Transverse colon (tissue), 3 donors: ENCODE results near the gene HEYL.
"Not testable (repeated sequence)": the region's sequence is repeated elsewhere in the genome, so short reads cannot be mapped to it uniquely, and the experiment has no call there.

Source experiments
- EP300 ChIP-seq: sonication (generic); formaldehyde crosslinking; IDR thresholded peaks from one replicate; pipeline ENCODE4 v1.6.1; 2017; ENCODE audit warnings: antibody characterized with exemption, low read depth
- TF ChIP-seq, protein P1 (sequence below), 5 experiments: fragments of 200-600 bp in 3 of 5; fragments of 450-650 bp in 2 of 5; sonication (generic) in 3 of 5; IDR thresholded peaks; 1 replicate in 2 of 5; 2 replicates in 3 of 5; pipeline ENCODE4 v1.5.1; 2016 to 2017; ENCODE audit warnings: antibody characterized with exemption in 5 of 5, inconsistent platforms in 3 of 5, mild to moderate bottlenecking in 2 of 5, moderate library complexity in 1 of 5

DNA sequence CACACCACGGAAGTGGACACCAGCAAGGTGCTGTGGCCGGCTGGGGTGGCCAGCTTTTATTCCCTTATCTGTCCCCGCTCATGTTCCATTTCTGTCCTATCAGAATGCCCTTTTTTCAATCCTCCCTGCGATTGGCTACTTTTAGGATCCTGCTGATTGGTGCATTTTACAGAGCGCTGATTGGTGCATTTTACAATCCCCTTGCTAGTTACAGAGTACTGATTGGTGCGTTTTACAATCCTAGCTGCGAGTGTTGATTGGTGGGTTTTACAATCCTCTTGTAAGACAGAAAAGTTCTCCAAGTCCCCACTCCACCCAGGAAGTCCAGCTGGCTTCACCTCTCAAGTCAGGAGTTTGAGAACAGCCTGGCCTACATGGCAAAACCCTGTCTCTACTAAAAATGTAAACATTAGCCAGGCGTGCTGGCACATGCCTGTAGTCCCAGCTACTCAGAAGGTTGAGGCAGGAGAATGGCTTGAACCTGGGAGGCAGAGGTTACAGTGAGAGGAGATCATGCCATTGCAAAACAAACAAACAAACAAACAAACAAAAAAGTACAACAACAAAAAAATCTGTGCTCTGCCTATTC is 37.7 kb downstream of the HEYL start:
- not testable (repeated sequence) for TF ChIP-seq EP300
- TF ChIP-seq, protein P1, sequence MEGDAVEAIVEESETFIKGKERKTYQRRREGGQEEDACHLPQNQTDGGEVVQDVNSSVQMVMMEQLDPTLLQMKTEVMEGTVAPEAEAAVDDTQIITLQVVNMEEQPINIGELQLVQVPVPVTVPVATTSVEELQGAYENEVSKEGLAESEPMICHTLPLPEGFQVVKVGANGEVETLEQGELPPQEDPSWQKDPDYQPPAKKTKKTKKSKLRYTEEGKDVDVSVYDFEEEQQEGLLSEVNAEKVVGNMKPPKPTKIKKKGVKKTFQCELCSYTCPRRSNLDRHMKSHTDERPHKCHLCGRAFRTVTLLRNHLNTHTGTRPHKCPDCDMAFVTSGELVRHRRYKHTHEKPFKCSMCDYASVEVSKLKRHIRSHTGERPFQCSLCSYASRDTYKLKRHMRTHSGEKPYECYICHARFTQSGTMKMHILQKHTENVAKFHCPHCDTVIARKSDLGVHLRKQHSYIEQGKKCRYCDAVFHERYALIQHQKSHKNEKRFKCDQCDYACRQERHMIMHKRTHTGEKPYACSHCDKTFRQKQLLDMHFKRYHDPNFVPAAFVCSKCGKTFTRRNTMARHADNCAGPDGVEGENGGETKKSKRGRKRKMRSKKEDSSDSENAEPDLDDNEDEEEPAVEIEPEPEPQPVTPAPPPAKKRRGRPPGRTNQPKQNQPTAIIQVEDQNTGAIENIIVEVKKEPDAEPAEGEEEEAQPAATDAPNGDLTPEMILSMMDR (IDR thresholded peaks at IDR 0.05), result not testable (repeated sequence)
